Measurements from ENCODE around the gene KLF13. TPM values are rescaled to one million over a fixed set of nuclear protein-coding genes. Genes with fewer than 3 reads are reported as not detected.

KLF13 gene
- polyA plus RNA-seq, 1 donor (not counting 4 experiments of a cell fraction or from before 2014, with no cell fraction given), result 66.7 TPM

DNA sequence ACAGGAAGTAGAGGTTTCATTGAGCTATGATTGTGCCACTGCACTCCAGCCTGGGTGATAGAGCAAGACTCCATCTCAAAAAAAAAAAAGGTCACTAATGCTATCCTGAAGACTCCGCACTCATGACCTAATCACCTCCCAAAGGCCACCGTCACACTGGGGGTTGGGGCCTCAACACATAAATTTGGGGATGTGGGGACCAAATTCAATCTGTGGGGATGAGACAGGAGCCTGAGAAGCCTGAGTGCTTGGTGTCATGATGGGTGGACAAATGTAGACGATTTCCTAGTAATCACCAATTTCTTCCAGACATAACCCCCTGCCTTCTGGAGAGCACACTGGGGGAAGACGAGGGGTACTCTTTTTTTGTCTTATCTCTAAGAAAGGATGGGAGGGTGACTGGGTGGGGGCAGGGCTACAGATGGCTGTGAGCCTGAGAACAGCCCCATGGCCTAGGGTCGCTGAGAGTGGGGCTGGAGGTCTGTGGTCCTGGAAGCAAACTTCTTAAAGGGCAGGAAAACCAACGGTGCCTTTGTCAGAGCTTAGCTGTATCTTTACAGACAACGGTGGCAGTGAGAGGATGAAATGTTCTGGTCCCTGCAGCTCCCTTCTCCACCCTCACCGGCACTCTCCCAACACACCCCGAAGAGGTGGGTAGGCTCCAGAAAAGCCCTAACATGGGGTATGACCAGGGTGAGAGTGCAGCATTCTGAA lies 16.6 kb upstream of the KLF13 start:
- H3K9me1 ChIP-seq (ENCODE audit: control insufficient read depth, extremely low read depth, insufficient read depth, low read length), result no peaks in the 10 kb centered on the region
- FAIRE-seq, result no peak
- H3K9me3 ChIP-seq (ENCODE audit: control insufficient read depth, low read depth, low read length), result no peaks in the 10 kb centered on the region
- H4K20me1 ChIP-seq (ENCODE audit: control insufficient read depth, extremely low read depth, insufficient read depth, low read length), result no peaks in the 10 kb centered on the region
- H3K36me3 ChIP-seq (ENCODE audit: control insufficient read depth in 2 of 2, extremely low read depth in 1 of 2, insufficient read depth in 2 of 2, low read length in 2 of 2), result no peaks in the 10 kb centered on the region
- no peak overlapping the region for H3K4me2 ChIP-seq (ENCODE audit: control insufficient read depth, extremely low read depth, insufficient read depth, low read depth, low read length)
- H2AFZ ChIP-seq (ENCODE audit: control insufficient read depth, low read length), result no peak overlapping the region
- no peak overlapping the region for H3K4me3 ChIP-seq (ENCODE audit: control insufficient read depth in 2 of 3, extremely low read depth in 1 of 3, insufficient read depth in 2 of 3, low read depth in 1 of 3, low read length in 3 of 3)
- no peak for TF ChIP-seq EZH2 (IDR thresholded peaks at IDR 0.05; ENCODE audit: low read length)
- TF ChIP-seq, protein P1, sequence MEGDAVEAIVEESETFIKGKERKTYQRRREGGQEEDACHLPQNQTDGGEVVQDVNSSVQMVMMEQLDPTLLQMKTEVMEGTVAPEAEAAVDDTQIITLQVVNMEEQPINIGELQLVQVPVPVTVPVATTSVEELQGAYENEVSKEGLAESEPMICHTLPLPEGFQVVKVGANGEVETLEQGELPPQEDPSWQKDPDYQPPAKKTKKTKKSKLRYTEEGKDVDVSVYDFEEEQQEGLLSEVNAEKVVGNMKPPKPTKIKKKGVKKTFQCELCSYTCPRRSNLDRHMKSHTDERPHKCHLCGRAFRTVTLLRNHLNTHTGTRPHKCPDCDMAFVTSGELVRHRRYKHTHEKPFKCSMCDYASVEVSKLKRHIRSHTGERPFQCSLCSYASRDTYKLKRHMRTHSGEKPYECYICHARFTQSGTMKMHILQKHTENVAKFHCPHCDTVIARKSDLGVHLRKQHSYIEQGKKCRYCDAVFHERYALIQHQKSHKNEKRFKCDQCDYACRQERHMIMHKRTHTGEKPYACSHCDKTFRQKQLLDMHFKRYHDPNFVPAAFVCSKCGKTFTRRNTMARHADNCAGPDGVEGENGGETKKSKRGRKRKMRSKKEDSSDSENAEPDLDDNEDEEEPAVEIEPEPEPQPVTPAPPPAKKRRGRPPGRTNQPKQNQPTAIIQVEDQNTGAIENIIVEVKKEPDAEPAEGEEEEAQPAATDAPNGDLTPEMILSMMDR (optimal IDR thresholded peaks at IDR 0.05 in 1 of 3, IDR thresholded peaks at IDR 0.05 in 1 of 3, conservative IDR thresholded peaks at IDR 0.05 in 1 of 3; ENCODE audit: extremely low read depth in 1 of 3, insufficient read depth in 2 of 3, low read length in 3 of 3), result no peak
- H3K27ac ChIP-seq (ENCODE audit: control insufficient read depth, insufficient read depth, low read length), result no peak overlapping the region
- peaks cover 40% of the 10 kb centered on the region for H3K27me3 ChIP-seq (ENCODE audit: control insufficient read depth, extremely low read depth, insufficient read depth, low read length)
- no peak overlapping the region for H3K9ac ChIP-seq (ENCODE audit: control insufficient read depth, extremely low read depth, insufficient read depth, low read length)
- peaks cover 6% of the 10 kb centered on the region for H3K4me1 ChIP-seq (ENCODE audit: control insufficient read depth, extremely low read depth, insufficient read depth, low read length)
- dilution Hi-C loops (cut with MboI; ENCODE audit: extremely low pct_ligation_motif_present, low sequenced_read_pairs), result no loop called here
- H3K79me2 ChIP-seq (ENCODE audit: control insufficient read depth, insufficient read depth, low read length), result no peaks in the 10 kb centered on the region
- DNase-seq (ENCODE audit: low read depth, low spot score), result no peak

DNA sequence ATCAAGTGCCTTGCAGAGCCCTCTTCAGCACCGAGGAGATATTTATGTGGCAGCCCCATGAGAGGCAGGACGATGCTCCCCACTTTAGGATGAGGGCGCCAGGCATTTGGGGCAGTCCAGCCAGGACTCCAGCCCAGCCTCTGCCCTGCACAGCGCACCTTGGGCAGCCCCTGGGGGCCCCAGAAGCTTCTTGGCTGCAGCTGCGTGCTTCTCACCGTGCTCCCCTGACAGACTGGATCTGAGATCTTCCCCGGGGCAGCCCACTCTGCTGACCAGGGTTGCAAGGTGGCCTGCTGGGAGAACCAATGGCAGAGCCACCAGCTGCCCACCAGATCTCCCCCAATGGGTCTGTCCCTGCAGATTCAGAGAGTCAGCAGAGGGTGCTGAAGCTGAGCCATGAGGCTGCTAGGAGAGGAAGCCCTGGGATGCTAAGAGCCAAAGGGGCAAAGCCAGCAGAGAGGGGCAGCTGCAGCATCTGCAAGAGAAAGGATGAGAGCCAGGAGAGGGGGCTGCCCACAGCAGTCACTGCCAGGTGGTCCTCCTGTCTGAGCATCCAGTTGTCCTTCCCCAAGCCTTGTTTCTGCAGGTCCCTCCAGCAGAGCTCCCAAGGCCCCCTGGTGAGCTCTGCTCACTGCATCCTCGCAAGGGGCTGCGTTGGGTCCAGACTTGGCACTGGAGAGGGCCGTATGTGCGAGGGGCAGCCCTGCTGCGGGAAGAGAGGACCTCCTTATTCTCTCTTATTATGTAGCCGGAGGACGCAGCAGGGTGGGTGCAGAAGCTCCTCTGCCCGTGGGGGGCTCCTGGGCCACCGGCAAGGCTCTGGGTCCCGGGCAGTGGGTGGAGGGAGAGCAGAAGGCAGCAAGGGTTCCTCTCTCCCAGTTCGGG lies 14.7 kb upstream of the KLF13 start:
- DNase-seq (ENCODE audit: low read depth, low spot score) (no peak), FAIRE-seq (no peak)
- H3K9me3 ChIP-seq (ENCODE audit: control insufficient read depth, low read depth, low read length), result no peaks in the 10 kb centered on the region

More for the DNA sequence above, 14.7 kb upstream of the KLF13 start:
- H4K20me1 ChIP-seq (ENCODE audit: control insufficient read depth, extremely low read depth, insufficient read depth, low read length), result no peaks in the 10 kb centered on the region
- H3K27me3 ChIP-seq (ENCODE audit: control insufficient read depth, extremely low read depth, insufficient read depth, low read length), result peaks cover 36% of the 10 kb centered on the region
- H3K9ac ChIP-seq (ENCODE audit: control insufficient read depth, extremely low read depth, insufficient read depth, low read length), result no peak overlapping the region
- H3K4me3 ChIP-seq (ENCODE audit: control insufficient read depth in 2 of 3, extremely low read depth in 1 of 3, insufficient read depth in 2 of 3, low read depth in 1 of 3, low read length in 3 of 3), result no peak overlapping the region
- H3K9me1 ChIP-seq (ENCODE audit: control insufficient read depth, extremely low read depth, insufficient read depth, low read length), result no peaks in the 10 kb centered on the region
- peaks cover under 1% of the 10 kb centered on the region for H3K4me1 ChIP-seq (ENCODE audit: control insufficient read depth, extremely low read depth, insufficient read depth, low read length)
- H3K79me2 ChIP-seq (ENCODE audit: control insufficient read depth, insufficient read depth, low read length), result no peaks in the 10 kb centered on the region
- H3K27ac ChIP-seq (ENCODE audit: control insufficient read depth, insufficient read depth, low read length), result no peak overlapping the region
- H3K4me2 ChIP-seq (ENCODE audit: control insufficient read depth, extremely low read depth, insufficient read depth, low read depth, low read length), result no peak overlapping the region
- no peak overlapping the region for H2AFZ ChIP-seq (ENCODE audit: control insufficient read depth, low read length)
- dilution Hi-C loops (cut with MboI; ENCODE audit: extremely low pct_ligation_motif_present, low sequenced_read_pairs), result no loop called here
- H3K36me3 ChIP-seq (ENCODE audit: control insufficient read depth in 2 of 2, extremely low read depth in 1 of 2, insufficient read depth in 2 of 2, low read length in 2 of 2), result no peaks in the 10 kb centered on the region
- no peak for TF ChIP-seq EZH2 (IDR thresholded peaks at IDR 0.05; ENCODE audit: low read length)
- TF ChIP-seq, protein P1 (optimal IDR thresholded peaks at IDR 0.05 in 1 of 3, IDR thresholded peaks at IDR 0.05 in 1 of 3, conservative IDR thresholded peaks at IDR 0.05 in 1 of 3; ENCODE audit: extremely low read depth in 1 of 3, insufficient read depth in 2 of 3, low read length in 3 of 3), result no peak
